HK-2 (cell line): Measurements from ENCODE around the gene GLOD4.

ENCODE experiments used
- DNase-seq: peaks from one replicate; pipeline ENCODE4 v3.0.0-alpha.2; 2018; ENCODE audit not compliant: unreplicated experiment

GLOD4 gene

GRCh38 chr17:743139-743538 is 38.9 kb downstream of the GLOD4 start:
- DNase-seq, result no peak

DNA sequence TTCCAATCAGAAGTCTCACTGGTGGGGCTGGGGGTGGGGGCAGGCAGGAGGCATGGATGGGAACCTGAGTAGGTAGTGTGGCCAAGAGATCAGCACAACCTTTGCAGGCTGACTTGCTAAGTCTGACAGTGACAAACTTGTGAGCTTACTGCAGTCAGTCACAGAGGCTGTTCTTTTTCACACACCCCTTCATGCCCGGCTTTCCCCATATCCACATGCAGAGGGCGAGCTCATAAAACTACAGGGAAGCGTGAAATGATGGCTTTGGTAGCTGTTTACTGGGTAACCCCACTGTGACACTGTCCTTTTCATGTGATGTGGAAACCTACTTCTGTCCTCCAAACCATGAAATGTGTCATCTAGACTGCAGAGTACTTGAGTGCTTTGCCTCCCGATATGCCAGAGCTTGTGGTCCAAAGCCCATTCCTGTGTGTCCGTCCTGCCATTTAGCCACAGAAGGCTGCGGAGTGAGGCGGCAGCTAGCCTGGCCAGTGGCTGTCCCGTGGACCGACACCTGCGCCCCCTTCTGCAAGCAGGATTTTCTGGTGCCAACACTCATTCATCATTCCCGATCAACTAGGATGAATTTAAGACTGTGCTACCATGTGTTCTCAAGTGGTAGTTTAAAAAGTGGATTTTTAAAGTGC is 39.8 kb downstream of the GLOD4 start:
- DNase-seq, result no peak

GRCh38 chr17:740240-741017 is 41.7 kb downstream of the GLOD4 start:
- no peak for DNase-seq

DNA sequence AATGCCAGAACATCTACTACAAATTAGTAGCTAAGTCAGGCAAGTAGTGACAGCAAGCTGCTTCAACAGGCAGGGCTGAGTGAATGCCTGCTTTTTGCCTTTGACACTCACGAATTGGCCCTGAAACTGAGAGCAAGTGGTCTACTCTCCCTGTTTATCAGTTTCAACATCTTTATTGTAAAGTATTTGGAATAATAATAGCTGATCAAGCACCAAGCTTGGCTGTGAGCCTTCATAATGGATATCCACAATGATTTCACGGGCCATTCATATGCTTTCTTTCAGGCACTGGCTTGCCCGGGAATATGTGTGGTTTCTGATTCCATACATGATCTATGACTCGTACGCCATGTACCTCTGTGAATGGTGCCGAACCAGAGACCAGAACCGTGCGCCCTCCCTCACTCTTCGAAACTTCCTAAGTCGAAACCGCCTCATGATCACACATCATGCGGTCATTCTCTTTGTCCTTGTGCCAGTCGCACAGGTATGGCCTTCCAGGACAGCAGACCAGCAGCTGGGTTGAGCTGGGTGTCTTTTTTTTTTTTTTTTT is 44.4 kb downstream of the GLOD4 start:
- no peak for DNase-seq

DNA sequence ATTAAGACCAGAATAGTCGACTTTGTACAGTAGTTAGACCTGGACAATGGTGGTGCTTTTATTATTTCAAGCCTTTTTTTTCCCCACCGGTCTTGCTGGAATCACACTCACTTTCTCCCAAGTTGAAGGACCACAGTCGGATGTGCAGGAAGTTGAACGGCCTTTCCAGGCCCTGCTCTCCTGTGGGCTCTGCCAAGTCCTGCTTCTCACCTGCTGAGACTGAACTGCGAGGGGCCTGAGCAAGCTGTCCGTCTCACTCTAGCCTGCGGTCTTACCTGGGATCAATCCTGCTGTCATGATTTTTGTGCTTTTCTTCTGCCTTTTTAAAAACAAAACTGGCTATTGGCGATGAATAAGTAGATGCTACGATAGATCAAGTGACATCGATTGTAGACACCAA is 48.3 kb downstream of the GLOD4 start:
- no peak for DNase-seq

- peak; percentile 77 for DNase-seq
Observed at GRCh38 chr17:732902-733720, 49.0 kb downstream of the GLOD4 start.

GRCh38 chr17:732067-732901 is 49.8 kb downstream of the GLOD4 start, which contains the start of gene TLCD3A:
Gene TLCD3A, plus strand, starts transcription at chr17:732596. Its CDS starts 52 bp downstream, at chr17:732648.
- DNase-seq, result peak; percentile 71

DNA sequence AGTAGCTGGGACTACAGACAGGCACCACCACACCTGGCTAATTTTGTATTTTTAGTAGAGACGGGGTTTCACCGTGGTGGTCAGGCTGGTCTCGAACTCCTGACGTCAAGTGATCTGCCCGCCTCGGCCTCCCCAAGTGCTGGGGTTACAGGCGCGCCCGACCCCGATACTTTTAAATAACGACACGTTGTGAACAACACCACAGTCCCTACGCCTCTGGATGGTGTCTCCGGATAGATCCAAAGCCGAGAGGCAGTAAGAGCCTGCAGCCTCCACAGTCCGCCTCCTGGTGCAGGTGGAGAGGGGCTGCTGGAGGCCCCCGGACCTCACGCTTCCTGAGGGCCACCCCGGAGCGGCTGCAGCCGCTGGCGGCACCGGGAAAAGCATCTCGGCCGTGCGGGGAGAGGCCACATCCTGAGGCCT is 50.4 kb downstream of the GLOD4 start:
- DNase-seq, result no peak

DNA sequence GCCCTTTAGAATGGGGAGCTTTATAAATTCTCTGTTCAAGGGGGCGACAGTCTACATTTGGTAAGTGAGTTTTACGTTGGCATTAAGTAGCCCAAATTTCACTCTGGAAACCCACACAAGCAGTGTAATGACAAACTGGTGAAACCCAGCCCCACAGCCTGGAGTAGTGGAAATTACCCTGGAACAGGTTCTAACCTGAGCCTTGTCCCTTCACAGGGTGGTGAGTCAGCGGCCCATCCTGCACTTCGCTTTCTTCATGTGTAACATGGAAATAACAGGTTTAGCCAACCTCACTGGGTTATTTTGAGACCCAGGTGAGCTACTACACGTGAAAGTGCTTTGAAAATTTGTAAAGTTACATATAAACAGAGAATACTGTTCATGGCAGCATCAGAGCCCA is 53.2 kb downstream of the GLOD4 start:
- DNase-seq, result no peak

DNA sequence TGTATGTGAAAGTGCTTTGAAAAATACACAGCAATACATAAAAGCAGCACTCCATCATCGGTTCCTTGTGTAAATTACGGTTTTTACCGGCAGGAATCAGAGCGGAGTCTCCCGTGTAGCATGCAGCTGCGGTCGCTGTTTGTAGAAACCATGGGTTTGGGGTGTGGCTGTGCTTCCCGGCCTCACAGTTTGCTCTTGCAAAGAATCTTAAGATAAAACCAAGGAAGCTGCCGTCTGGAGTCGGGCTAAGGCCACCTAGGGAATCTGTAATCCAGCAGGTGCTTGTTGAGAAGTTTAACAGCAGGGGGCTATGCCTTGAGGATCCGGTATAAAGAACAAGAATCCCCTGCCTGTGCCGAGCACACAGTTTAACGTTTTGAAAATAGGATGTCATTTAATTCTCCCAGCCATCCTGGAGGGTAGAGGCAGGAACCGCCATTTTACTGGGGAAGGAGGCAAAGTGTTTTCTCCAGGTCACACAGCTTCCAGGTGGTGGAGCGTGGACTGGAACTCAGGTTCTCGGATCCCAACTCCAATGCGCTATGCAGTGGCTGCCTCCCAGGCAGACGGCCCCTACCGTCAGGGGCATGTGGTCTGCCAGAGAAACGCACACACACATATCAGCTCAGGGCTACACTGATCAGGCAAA is 55.7 kb downstream of the GLOD4 start:
- no peak for DNase-seq

GRCh38 chr17:725746-726145 is 56.3 kb downstream of the GLOD4 start:
- DNase-seq, result no peak

GRCh38 chr17:725084-725483 is 57.0 kb downstream of the GLOD4 start:
- DNase-seq, result no peak

DNA sequence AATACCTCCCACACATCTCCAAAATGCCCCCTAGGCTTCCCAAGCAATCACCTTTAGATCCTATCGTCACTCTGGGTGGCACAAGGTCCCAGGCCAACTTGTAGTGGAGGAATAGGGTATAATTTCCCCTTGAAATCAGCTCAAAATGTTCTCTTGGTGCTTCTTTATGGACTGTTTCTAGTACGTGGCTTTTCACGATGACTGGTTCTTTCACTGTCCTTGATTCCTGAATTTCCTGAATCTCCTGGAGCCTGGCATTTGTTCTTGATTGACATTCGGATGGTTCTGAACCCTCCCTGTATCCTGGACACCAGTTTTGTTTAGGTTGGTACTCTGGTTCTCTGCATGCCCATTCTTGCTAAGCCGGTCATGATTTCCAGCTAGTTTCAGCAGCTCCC is 60.5 kb downstream of the GLOD4 start:
- no peak for DNase-seq

DNA sequence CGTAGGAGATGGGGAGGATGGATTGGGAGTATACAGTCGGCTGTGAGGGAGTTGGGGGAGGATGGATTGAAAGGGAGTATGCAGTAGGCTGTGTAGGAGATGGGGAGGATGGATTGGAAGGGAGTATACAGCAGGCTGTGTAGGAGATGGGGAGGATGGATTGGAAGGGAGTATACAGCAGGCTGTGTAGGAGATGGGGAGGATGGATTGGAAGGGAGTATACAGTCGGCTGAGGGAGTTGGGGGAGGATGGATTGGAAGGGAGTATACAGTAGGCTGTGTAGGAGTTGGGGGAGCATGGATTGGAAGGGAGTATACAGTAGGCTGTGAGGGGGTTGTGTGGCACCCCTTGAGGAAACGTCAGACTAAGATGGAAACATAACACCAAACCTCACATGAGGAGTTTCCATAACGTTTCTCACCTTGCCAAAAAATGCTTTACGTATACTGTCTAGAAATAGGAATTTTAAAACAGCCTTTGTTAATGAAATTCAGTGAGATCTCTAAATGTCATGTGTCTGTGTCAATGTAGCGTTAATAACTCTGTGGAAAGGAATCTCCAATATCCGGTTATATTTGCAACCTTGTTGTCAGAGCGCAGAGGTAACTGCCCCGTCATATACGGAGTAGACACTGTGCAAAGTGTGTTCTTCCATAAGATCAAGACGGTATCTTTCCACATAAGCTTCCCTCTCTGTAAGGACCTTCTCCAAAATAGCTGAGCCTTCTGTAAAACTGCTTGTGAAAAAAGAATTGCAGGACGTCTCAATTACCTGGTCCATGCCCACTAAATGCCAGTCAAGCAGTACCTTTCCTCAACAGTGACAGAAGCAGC is 61.2 kb downstream of the GLOD4 start:
- DNase-seq, result no peak

GRCh38 chr17:718075-718474 is 64.0 kb downstream of the GLOD4 start:
- DNase-seq, result no peak
